GM11168 (cell line): ENCODE data around the gene TSPAN9.

Experiments
- in situ Hi-C: fragments of 300-500 bp; cut with MboI; formaldehyde crosslinking; loops from one replicate; pipeline ENCODE4 v1.12.0; 2022; ENCODE audit warnings: low sequenced_read_pairs; ENCODE audit not compliant: unreplicated experiment

Gene TSPAN9

GRCh38 chr12:3150931-3151835, 74.0 kb downstream of the TSPAN9 start:
- in situ Hi-C loops, result no loop called here

- in situ Hi-C loops, result no loop called here
Measured at GRCh38 chr12:3152011-3152511, 74.9 kb downstream of the TSPAN9 start.

DNA sequence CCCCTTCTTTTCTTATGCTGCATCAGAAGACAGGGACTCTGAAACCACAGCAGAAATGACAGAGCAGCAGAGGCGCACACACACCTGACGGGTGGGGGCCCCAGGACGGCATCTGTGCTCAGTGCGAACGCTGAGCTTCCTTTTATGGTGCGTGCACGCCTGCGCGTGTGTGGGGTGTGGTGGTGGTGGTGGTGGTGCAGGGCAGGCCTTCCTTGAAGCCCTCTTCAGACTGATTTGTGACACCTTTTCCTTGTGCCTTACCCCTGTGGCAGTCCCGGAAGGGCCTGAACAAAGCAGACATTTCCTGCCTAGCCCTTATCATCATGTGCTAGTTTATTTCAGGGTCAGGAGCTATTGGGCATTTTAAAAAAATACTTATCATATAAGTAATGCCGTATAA, 75.7 kb downstream of the TSPAN9 start:
- in situ Hi-C loops, result no loop called here

DNA sequence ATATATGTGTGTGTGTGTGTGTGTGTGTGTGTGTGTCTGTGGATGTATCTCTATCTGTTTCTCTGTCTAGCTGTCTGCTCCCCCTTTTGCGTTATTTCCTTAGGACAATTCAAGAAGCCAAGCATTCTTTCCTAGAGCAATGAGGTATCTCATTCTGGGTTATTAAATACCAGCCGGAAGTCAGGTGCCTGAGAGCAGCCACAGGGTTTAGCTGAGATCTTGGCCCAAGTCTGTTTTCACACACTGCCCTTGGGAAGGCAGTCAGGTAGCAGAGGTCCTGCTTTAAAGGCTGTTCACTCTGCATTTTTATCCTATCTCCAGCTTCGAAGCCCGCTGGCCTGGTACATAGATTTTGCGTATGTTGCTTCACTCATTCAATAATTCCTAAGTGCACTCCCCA, 76.8 kb downstream of the TSPAN9 start:
- in situ Hi-C loops, result no loop called here

DNA sequence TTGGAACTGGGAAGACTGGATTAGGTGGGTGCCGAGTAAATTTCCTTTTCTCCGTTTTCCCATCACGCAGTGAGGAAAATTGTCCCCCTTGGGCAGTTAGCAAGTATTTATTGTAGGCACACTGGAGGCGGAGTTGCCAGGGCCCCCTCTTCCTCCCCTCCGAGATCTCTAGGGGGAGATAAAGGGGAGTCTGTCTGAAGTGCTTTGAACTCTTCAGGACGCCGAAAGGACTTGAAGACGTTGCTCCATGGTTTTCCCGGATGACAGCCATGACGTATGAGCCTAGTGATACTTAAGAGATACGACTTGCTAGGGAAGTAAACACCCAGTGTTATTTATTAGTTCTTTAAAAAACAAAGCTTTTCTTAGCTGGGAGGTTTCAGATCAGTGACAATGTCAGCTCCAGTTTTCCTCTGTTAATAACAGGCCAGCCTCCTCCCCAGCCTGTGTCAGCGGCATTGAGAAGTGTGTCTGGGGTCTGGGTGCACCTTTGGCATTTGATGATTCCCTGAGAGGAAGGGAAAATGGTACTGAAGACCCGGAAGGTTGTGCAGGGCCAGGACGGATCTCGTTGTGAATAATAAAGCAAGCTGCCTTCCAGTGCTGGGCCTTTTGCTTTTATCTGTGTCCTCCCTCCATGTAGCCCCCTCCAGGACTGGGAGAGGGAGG, 78.7 kb downstream of the TSPAN9 start:
- in situ Hi-C loops, result no loop called here

GRCh38 chr12:3157581-3158323, 80.6 kb downstream of the TSPAN9 start:
- in situ Hi-C loops, result no loop called here

GRCh38 chr12:3158851-3159465, 81.8 kb downstream of the TSPAN9 start:
- in situ Hi-C loops, result no loop called here

GRCh38 chr12:3160081-3160480, 82.9 kb downstream of the TSPAN9 start:
- in situ Hi-C loops, result no loop called here

- in situ Hi-C loops, result no loop called here
Measured at GRCh38 chr12:3161861-3162260, 84.7 kb downstream of the TSPAN9 start.

- in situ Hi-C loops, result no loop called here
Measured at GRCh38 chr12:3164454-3165077, 87.4 kb downstream of the TSPAN9 start.

- in situ Hi-C loops, result no loop called here
Measured at GRCh38 chr12:3165078-3165980, 88.2 kb downstream of the TSPAN9 start.

- in situ Hi-C loops, result no loop called here
Measured at GRCh38 chr12:3167636-3168035, 90.5 kb downstream of the TSPAN9 start.

- in situ Hi-C loops, result no loop called here
Measured at GRCh38 chr12:3168223-3169221, 91.3 kb downstream of the TSPAN9 start.

DNA sequence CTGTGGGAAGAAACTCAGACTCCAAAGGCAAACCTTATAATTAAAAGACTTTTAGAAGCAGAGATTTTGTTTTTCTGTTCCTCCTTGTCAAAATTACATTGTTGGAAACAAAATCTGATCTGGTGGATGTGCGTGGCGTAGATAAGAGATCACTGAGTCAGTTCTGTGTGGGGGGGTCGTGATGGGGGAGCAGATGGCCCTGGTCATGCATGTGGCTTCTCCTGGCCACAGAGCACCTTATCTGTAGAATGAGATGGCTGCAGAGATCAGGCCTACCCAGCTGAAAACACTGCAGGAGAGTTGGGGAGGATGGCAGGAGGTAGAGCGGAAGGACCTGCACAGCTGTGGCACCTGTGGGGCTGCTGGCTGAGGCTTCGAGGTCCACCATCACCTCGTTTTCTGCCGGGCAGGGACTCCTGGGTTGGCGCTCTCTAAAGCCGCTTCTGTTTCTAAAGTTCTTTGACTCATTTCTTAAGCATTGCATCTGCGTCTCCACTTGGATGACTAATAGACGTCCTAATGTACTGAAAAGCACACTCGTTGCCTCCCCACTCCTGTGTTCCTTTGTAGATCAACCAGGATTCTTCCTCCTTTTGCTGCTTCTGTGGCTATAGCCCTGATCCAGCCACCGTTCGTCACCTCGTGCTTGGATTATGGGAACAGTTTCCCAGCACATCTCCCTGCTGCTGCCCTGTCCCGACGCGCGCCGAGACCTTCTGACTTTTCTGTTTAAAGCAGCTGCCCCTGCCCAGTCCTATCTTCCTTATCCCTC, 93.4 kb downstream of the TSPAN9 start:
- in situ Hi-C loops, result loop anchor here (5.0 kb wide), 1 partner anchor 1972 kb away; no protein-coding TSS in a partner anchor

GRCh38 chr12:3171195-3171591, 94.0 kb downstream of the TSPAN9 start:
- in situ Hi-C loops, result loop anchor here (5.0 kb wide), 1 partner anchor 1971 kb away; no protein-coding TSS in a partner anchor

DNA sequence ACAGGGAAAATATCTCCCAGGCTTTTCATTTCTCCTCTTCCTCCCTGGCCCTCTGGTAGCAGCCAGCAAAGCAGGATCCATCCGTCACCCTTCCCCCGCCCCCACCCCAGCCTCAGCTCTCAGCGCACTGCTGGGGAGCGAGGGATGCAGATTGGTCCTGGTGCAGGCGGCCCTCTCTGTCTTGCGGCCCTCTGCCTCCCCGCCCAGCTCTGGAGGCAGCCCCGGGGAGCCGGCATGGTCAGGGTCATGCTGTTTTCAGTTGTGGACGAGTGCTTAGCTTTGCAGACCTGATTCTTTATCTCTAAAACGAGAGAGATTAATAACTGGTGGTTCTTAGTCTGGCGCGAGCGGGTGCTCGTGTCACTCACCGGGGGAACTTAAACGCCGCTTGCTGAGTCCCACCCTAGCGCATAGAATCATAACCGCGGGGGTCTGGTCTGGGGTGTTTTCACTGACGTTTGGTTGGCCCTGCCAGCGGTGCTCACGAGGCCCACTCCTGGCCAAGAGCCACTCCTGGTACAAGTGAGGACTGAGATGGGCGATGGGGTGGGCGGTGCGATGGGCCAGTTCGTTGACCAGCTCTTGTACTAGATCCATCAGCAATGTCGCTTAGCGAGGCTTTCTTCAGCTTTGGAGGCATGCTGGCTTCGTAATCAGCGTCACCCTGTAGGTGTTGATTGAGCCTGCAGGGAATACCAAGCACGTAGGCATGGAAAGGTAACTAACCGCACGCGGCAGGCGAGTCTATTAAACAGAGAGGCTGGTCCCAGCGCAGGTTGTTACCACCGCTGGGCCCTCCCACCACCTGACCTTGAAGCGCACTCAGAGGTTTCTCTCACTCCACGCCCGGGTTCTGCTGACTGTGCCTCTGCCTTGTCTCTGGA, 95.2 kb downstream of the TSPAN9 start:
- in situ Hi-C loops, result loop anchor here (5.0 kb wide), 1 partner anchor 1970 kb away; no protein-coding TSS in a partner anchor
